MCF 10A (cell line): Measurements from ENCODE around the gene SMYD3. TPM values are rescaled to one million over a fixed set of nuclear protein-coding genes. Genes with fewer than 3 reads are reported as not detected.

Experiments used
- BruUV-seq: library from RNA; stranded (reverse); fragments of 400-500 nt; replicated peaks from 2 replicates; lab custom pipeline; 2021; lab: Mats Ljungman, UMichigan
- CTCF ChIA-PET: fragments of 300-600 bp; sonication (Branson Sonifier 250); formaldehyde crosslinking; extraction: SDS; loops from one replicate; lab custom pipeline; 2021; ENCODE audit warnings: antibody characterized with exemption, inconsistent platforms; lab: Yijun Ruan, JAX
- POLR2A ChIA-PET: fragments of 300-600, 350-650 bp; sonication (Branson Sonifier 250); formaldehyde crosslinking; extraction: SDS; loops from one replicate; lab custom pipeline; 2020; ENCODE audit warnings: antibody characterized with exemption, inconsistent platforms; lab: Yijun Ruan, JAX
- DNase-seq: peaks from one replicate; pipeline ENCODE4 v3.0.0-alpha.2; 2018; ENCODE audit not compliant: unreplicated experiment
- H3K27ac Mint-ChIP-seq: one replicate; pipeline ENCODE4 v1.8.0; 2022; ENCODE audit warnings: mild to moderate bottlenecking, low read depth, mixed read lengths; ENCODE audit not compliant: unreplicated experiment
- H3K27me3 Mint-ChIP-seq: one replicate; pipeline ENCODE4 v1.8.0; 2022; ENCODE audit warnings: mixed read lengths; ENCODE audit not compliant: insufficient read depth, unreplicated experiment
- H3K36me3 Mint-ChIP-seq: one replicate; pipeline ENCODE4 v1.8.0; 2022; ENCODE audit warnings: mild to moderate bottlenecking, moderate library complexity, mixed read lengths; ENCODE audit not compliant: insufficient read depth, unreplicated experiment
- H3K4me1 Mint-ChIP-seq: one replicate; pipeline ENCODE4 v1.8.0; 2022; ENCODE audit warnings: mixed read lengths; ENCODE audit not compliant: insufficient read depth, unreplicated experiment
- H3K4me3 Mint-ChIP-seq: one replicate; pipeline ENCODE4 v1.8.0; 2022; ENCODE audit warnings: mild to moderate bottlenecking, moderate library complexity, mixed read lengths; ENCODE audit not compliant: unreplicated experiment
- H3K9me3 Mint-ChIP-seq: one replicate; pipeline ENCODE4 v1.8.0; 2022; ENCODE audit warnings: mixed read lengths; ENCODE audit not compliant: unreplicated experiment
- intact Hi-C: fragments of 100-400 bp; cut with micrococcal nuclease; formaldehyde crosslinking; loops from 2 replicates; pipeline ENCODE4 v1.14.1; 2022
- total RNA-seq: library from RNA; stranded (reverse); gene quantifications from 2 replicates; pipeline ENCODE4 v1.2.3, GENCODE V29; 2022
- TF ChIP-seq, protein P1 (sequence below): fragments of 200-600 bp; IDR thresholded peaks from one replicate; pipeline ENCODE4 v1.8.0; 2022; ENCODE audit warnings: antibody characterized with exemption, mild to moderate bottlenecking; ENCODE audit not compliant: unreplicated experiment

Gene SMYD3
- total RNA-seq, 1 experiment from 2014 or later = 26.9 TPM

- TF ChIP-seq, protein P1, sequence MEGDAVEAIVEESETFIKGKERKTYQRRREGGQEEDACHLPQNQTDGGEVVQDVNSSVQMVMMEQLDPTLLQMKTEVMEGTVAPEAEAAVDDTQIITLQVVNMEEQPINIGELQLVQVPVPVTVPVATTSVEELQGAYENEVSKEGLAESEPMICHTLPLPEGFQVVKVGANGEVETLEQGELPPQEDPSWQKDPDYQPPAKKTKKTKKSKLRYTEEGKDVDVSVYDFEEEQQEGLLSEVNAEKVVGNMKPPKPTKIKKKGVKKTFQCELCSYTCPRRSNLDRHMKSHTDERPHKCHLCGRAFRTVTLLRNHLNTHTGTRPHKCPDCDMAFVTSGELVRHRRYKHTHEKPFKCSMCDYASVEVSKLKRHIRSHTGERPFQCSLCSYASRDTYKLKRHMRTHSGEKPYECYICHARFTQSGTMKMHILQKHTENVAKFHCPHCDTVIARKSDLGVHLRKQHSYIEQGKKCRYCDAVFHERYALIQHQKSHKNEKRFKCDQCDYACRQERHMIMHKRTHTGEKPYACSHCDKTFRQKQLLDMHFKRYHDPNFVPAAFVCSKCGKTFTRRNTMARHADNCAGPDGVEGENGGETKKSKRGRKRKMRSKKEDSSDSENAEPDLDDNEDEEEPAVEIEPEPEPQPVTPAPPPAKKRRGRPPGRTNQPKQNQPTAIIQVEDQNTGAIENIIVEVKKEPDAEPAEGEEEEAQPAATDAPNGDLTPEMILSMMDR = no peak
- CTCF ChIA-PET = interaction anchor here (0.5 to 5.1 kb wide), 19 partner anchors 8 to 851 kb away, joined by 3 to 131 read pairs (median 4); partner anchors contain the start of gene KIF26B
- H3K4me3 Mint-ChIP-seq = no peak overlapping the region
- no peaks in the 10 kb centered on the region for H3K27me3 Mint-ChIP-seq
- H3K9me3 Mint-ChIP-seq = no peaks in the 10 kb centered on the region
- H3K36me3 Mint-ChIP-seq = peaks cover 7% of the 10 kb centered on the region
- peak; percentile 94 for DNase-seq
- POLR2A ChIA-PET = interaction anchor here (1.0 to 2.5 kb wide), 4 partner anchors 15 to 861 kb away, joined by 3 to 12 read pairs (median 3); no protein-coding TSS in a partner anchor
- BruUV-seq = no TSS peak
- peaks cover 46% of the 10 kb centered on the region for H3K4me1 Mint-ChIP-seq
- no peak overlapping the region for H3K27ac Mint-ChIP-seq
- intact Hi-C loops = loop anchor here (10.0 kb wide), 1 partner anchor 620 kb away; no protein-coding TSS in a partner anchor
These were observed 502.0 kb downstream of the SMYD3 start for GRCh38 chr1:246005067-246005466.

GRCh38 chr1:246004301-246004700 lies 502.8 kb downstream of the SMYD3 start:
- DNase-seq = no peak
- POLR2A ChIA-PET = interaction anchor here (0.7 to 2.5 kb wide), 3 partner anchors 20 to 851 kb away, joined by 3 to 12 read pairs (median 3); no protein-coding TSS in a partner anchor
- Mint-ChIP-seq H3K36me3 (peaks cover 7% of the 10 kb centered on the region), H3K9me3 (no peaks in the 10 kb centered on the region), H3K27ac (no peak overlapping the region), H3K27me3 (no peaks in the 10 kb centered on the region), H3K4me1 (peaks cover 48% of the 10 kb centered on the region), H3K4me3 (no peak overlapping the region)
- no TSS peak for BruUV-seq
- TF ChIP-seq, protein P1 = no peak
- intact Hi-C loops = loop anchor here (5.0 to 10.0 kb wide), 4 partner anchors 287 to 620 kb away; no protein-coding TSS in a partner anchor
- CTCF ChIA-PET = interaction anchor here (0.6 to 5.1 kb wide), 26 partner anchors 9 to 922 kb away, joined by 3 to 131 read pairs (median 4); partner anchors contain the start of gene KIF26B

- Mint-ChIP-seq H3K27ac (no peak overlapping the region), H3K4me3 (no peak overlapping the region), H3K9me3 (no peaks in the 10 kb centered on the region), H3K36me3 (peaks cover 7% of the 10 kb centered on the region), H3K27me3 (no peaks in the 10 kb centered on the region), H3K4me1 (peaks cover 48% of the 10 kb centered on the region)
- intact Hi-C loops = loop anchor here (1.0 to 10.0 kb wide), 10 partner anchors 114 to 924 kb away; no protein-coding TSS in a partner anchor
- BruUV-seq = no TSS peak
- TF ChIP-seq, protein P1 = no peak
- CTCF ChIA-PET = interaction anchor here (0.6 to 5.1 kb wide), 44 partner anchors 8 to 924 kb away, joined by 3 to 131 read pairs (median 4); partner anchors contain the start of gene KIF26B
- no peak for DNase-seq
- POLR2A ChIA-PET = interaction anchor here (0.6 to 0.9 kb wide), 3 partner anchors 355 to 847 kb away, joined by 3 to 5 read pairs (median 3); no protein-coding TSS in a partner anchor
These were observed 503.7 kb downstream of the SMYD3 start for GRCh38 chr1:246003442-246003730.

DNA sequence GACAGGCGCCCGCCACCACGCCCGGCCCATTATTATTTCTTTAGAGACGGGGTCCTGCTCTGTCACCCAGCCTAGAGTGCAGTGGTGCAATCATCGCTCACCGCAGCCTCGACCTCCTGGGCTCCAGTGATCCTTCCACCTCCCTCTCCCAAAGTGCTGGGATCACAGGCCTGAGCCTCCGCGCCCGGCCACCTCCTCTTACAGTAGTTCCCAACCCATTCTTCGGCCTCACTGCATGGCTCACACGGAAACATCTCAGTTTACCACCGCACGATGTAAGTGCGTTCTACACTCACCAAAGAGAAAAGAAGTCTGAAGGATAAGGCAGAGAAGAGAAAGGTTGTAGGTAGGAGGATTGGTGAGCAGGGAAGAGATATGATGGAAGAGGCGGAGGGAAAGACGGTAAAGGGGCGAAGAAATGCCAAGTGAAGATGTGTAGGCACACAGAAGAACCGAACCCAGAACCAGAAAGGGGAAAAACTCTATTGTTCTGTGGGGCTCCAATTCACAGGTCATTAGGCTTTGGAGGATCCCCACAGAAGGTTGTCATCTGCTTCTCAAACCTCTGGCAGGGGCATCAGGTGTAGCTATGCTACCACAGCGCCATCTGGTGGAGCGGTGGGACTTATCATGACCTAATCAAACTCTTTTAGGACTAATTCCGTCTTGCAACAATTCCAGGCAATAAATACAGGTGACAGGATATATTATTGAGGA lies 504.2 kb downstream of the SMYD3 start:
- Mint-ChIP-seq H3K4me3 (no peak overlapping the region), H3K27ac (no peak overlapping the region), H3K27me3 (no peaks in the 10 kb centered on the region), H3K36me3 (peaks cover 7% of the 10 kb centered on the region), H3K9me3 (no peaks in the 10 kb centered on the region), H3K4me1 (peaks cover 53% of the 10 kb centered on the region)
- CTCF ChIA-PET = interaction anchor here (0.6 to 5.1 kb wide), 44 partner anchors 9 to 923 kb away, joined by 3 to 131 read pairs (median 4); partner anchors contain the start of gene KIF26B
- DNase-seq = peak; percentile 96
- POLR2A ChIA-PET = interaction anchor here (0.6 to 0.9 kb wide), 2 partner anchors 355 to 847 kb away, joined by 3 to 5 read pairs; no protein-coding TSS in a partner anchor
- no TSS peak for BruUV-seq
- intact Hi-C loops = loop anchor here (1.0 to 10.0 kb wide), 10 partner anchors 114 to 924 kb away; no protein-coding TSS in a partner anchor
- TF ChIP-seq, protein P1 = peak; percentile 99
